Right atrium auricular region (tissue), 2 donors: ENCODE results near the gene CNOT11. TPM values are rescaled to one million over a fixed set of nuclear protein-coding genes. Genes with fewer than 3 reads are reported as not detected.

Experiments
- DNase-seq: peaks from one replicate; pipeline ENCODE4 v3.0.0-alpha.2; 2019; ENCODE audit warnings: low spot score
- H3K27ac ChIP-seq, 2 donors: fragments of 200-600 bp; sonication (generic); 1 replicate in 1 of 2; 2 replicates in 1 of 2; pipeline ENCODE4 v1.5.1; 2016 to 2019
- H3K27me3 ChIP-seq, 2 donors: fragments of 200-600 bp; sonication (generic); one replicate each; pipeline versions ENCODE4 v1.5.1 to v1.6.0; 2017 to 2019
- H3K36me3 ChIP-seq: fragments of 200-600 bp; sonication (generic); one replicate; pipeline ENCODE4 v1.5.1; 2016
- H3K4me1 ChIP-seq, 2 donors: fragments of 200-600 bp; sonication (generic); one replicate each; pipeline versions ENCODE4 v1.5.1 to v1.6.0; 2017 to 2019
- H3K4me3 ChIP-seq, 2 donors: fragments of 200-600 bp; sonication (generic); 1 replicate in 1 of 2; 2 replicates in 1 of 2; pipeline ENCODE4 v1.5.1; 2017 to 2019; ENCODE audit warnings: mild to moderate bottlenecking in 1 of 2, moderate library complexity in 1 of 2
- H3K9me3 ChIP-seq, 2 donors: fragments of 200-600 bp; sonication (generic); one replicate each; pipeline ENCODE4 v1.5.1; 2019
- total RNA-seq, 2 donors: library from RNA; depleted of rRNA; stranded (reverse); fragments of >200 nt; gene quantifications; one replicate each; pipeline ENCODE4 v1.1.0, GENCODE V29; 2016
- TF ChIP-seq, protein P1 (sequence below), 2 donors: fragments of 200-600 bp; sonication (generic); IDR thresholded peaks; one replicate each; pipeline ENCODE4 v1.5.1; 2019; ENCODE audit warnings: antibody characterized with exemption in 2 of 2

Gene CNOT11
- total RNA-seq, 2 donors from 2014 or later: 37.0 to 40.4 TPM

DNA sequence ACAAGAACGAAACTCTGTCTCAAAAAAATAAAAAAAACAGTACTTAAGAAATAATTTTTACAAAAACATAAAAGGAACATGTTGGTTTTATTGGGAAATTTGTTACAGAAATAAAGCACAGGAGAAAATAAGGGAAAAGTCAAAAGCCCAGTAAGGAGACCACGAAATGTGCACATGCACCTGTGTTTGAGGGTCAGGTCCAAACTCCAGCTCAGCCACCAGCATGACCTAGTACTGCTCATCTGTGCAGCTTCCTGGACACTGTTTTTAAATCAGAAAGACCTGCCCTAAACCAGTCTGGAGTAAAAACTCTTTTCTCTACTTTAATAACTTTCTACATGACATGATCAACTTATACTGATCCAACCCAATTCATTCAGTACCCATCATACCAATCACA, 34.6 kb downstream of the CNOT11 start:
- no peak for DNase-seq
- Histone ChIP-seq H3K27ac (no peak overlapping the region), H3K36me3 (peaks cover 84% of the 10 kb centered on the region), H3K4me1 (no peaks in the 10 kb centered on the region), H3K27me3 (no peaks in the 10 kb centered on the region), H3K9me3 (no peaks in the 10 kb centered on the region), H3K4me3 (no peak overlapping the region)
- TF ChIP-seq, protein P1, sequence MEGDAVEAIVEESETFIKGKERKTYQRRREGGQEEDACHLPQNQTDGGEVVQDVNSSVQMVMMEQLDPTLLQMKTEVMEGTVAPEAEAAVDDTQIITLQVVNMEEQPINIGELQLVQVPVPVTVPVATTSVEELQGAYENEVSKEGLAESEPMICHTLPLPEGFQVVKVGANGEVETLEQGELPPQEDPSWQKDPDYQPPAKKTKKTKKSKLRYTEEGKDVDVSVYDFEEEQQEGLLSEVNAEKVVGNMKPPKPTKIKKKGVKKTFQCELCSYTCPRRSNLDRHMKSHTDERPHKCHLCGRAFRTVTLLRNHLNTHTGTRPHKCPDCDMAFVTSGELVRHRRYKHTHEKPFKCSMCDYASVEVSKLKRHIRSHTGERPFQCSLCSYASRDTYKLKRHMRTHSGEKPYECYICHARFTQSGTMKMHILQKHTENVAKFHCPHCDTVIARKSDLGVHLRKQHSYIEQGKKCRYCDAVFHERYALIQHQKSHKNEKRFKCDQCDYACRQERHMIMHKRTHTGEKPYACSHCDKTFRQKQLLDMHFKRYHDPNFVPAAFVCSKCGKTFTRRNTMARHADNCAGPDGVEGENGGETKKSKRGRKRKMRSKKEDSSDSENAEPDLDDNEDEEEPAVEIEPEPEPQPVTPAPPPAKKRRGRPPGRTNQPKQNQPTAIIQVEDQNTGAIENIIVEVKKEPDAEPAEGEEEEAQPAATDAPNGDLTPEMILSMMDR (IDR thresholded peaks at IDR 0.05): no peak

DNA sequence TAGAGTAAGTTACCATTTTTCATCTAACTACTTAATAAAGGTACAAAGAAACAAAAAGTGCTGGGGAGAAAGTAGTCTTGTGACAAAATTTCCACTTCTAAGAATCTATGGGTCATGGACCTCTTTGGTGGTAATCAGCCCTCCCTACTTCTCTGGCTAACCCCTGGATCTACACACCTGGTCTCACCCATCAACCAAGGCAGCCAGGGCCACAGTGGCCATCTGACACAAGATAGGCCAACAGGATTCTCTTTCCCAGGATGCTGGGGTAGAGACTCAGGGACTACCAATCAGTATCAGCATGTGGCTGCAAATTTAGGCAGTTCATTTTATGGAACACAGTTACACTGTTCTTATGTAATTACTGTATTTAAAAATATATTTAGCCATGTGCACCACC, 38.0 kb downstream of the CNOT11 start:
- TF ChIP-seq, protein P1 (IDR thresholded peaks at IDR 0.05): no peak
- no peak overlapping the region for H3K4me3 ChIP-seq

GRCh38 chr2:101291973-101292372, 39.3 kb downstream of the CNOT11 start:
- TF ChIP-seq, protein P1 (IDR thresholded peaks at IDR 0.05): no peak
- peaks cover 61% of the 10 kb centered on the region for H3K36me3 ChIP-seq
- H3K9me3 ChIP-seq: no peaks in the 10 kb centered on the region
- H3K4me1 ChIP-seq: peaks cover 0 to 15% of the 10 kb centered on the region in 2 donors
- no peak for DNase-seq
- no peak overlapping the region for H3K4me3 ChIP-seq
- H3K27me3 ChIP-seq: no peaks in the 10 kb centered on the region
- no peak overlapping the region for H3K27ac ChIP-seq

More for the DNA sequence above, 38.0 kb downstream of the CNOT11 start:
- Histone ChIP-seq H3K27ac (no peak overlapping the region), H3K4me1 (peaks cover 0 to 9% of the 10 kb centered on the region in 2 donors), H3K36me3 (peaks cover 73% of the 10 kb centered on the region), H3K27me3 (no peaks in the 10 kb centered on the region), H3K9me3 (no peaks in the 10 kb centered on the region)
- no peak for DNase-seq

- TF ChIP-seq, protein P1 (IDR thresholded peaks at IDR 0.05): no peak
- DNase-seq: no peak
- Histone ChIP-seq H3K36me3 (peaks cover 45% of the 10 kb centered on the region), H3K27me3 (no peaks in the 10 kb centered on the region), H3K9me3 (no peaks in the 10 kb centered on the region), H3K4me1 (peaks cover 0 to 25% of the 10 kb centered on the region in 2 donors), H3K27ac (no peak overlapping the region), H3K4me3 (no peak overlapping the region)
Measured at GRCh38 chr2:101293544-101293943, 40.9 kb downstream of the CNOT11 start.

GRCh38 chr2:101294861-101295260, 42.2 kb downstream of the CNOT11 start:
- TF ChIP-seq, protein P1 (IDR thresholded peaks at IDR 0.05): no peak
- peaks cover 36% of the 10 kb centered on the region for H3K36me3 ChIP-seq
- no peaks in the 10 kb centered on the region for H3K9me3 ChIP-seq
- no peaks in the 10 kb centered on the region for H3K27me3 ChIP-seq
- H3K27ac ChIP-seq: no peak overlapping the region
- no peak for DNase-seq
- peaks cover 0 to 38% of the 10 kb centered on the region in 2 donors for H3K4me1 ChIP-seq
- H3K4me3 ChIP-seq: no peak overlapping the region

- peaks cover 36% of the 10 kb centered on the region for H3K36me3 ChIP-seq
- peaks cover 0 to 48% of the 10 kb centered on the region in 2 donors for H3K4me1 ChIP-seq
- no peak overlapping the region for H3K27ac ChIP-seq
- no peaks in the 10 kb centered on the region for H3K9me3 ChIP-seq
- no peaks in the 10 kb centered on the region for H3K27me3 ChIP-seq
- no peak overlapping the region for H3K4me3 ChIP-seq
- TF ChIP-seq, protein P1 (IDR thresholded peaks at IDR 0.05): no peak
- no peak for DNase-seq
Measured at GRCh38 chr2:101295895-101296294, 43.2 kb downstream of the CNOT11 start.
